ENCODE data around the gene CLIP2. TPM values are rescaled to one million over a fixed set of nuclear protein-coding genes. Genes with fewer than 3 reads are reported as not detected.
"Not testable (repeated sequence)": the region's sequence is repeated elsewhere in the genome, so short reads cannot be mapped to it uniquely, and the experiment has no call there.

The CLIP2 gene
- total and polyA plus RNA-seq, 2 of the 8 experiments (the other 6 are each of a cell fraction or from before 2014, with no cell fraction given): 8.3 to 41.5 TPM

GRCh38 chr7:74412603-74413002 is 123.4 kb downstream of the CLIP2 start (continued):
- no peak for TF ChIP-seq CTCF (IDR thresholded peaks at IDR 0.05; ENCODE audit: control extremely low read depth in 1 of 3, insufficient read depth in 1 of 3, low read depth in 1 of 3, low read length in 3 of 3)
- no peak for TF ChIP-seq KDM1A (IDR thresholded peaks at IDR 0.05; ENCODE audit: borderline replicate concordance, low read length)
- no peak for TF ChIP-seq JUND (IDR thresholded peaks at IDR 0.05; ENCODE audit: low read length)

DNA sequence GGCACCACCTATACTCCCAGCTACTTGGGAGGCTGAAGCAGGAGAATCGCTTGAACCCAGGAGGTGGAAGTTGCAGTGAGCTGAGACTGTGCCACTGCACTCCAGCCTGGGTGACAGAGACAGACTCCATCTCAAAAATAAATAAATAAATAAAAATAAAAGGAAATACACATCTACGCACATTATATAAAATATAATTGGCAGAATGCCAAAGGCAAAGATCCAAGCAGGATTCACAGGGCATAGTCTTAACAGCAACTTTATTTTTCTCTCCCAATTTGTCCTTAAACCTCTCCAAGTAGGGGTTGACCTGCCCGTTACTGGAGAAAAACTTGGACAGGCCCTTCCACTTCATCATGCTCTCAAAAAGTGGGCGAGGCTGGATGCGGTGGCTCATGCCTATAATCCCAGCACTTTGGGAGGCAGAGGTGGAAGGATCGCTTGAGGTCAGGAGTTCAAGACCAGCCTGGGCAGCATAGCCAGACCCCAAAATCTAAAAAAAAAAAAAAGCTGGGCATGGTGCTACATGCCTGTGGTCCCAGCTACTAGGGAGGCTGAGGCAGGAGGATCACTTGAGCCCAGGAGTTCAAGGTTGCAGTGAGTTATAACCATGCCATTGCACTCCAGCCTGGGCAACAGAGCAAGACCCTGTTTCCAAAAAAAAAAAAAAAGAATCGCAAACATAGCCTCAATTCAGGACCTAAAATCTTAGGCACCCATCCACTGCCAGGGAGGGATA is 125.6 kb downstream of the CLIP2 start:
- H3K56ac ChIP-seq (replicated peaks; ENCODE audit: insufficient read length, low read depth, low read length); H3K18ac ChIP-seq (ENCODE audit: extremely low read depth, low read length); H2AK5ac ChIP-seq (ENCODE audit: low read depth, low read length); H2BK120ac ChIP-seq (replicated peaks; ENCODE audit: low read depth, low read length); H3K79me2 ChIP-seq (ENCODE audit: control insufficient read depth in 1 of 2, insufficient read depth in 2 of 2, low read length in 2 of 2); H2BK5ac ChIP-seq (ENCODE audit: low read depth, low read length); H2BK20ac ChIP-seq (ENCODE audit: low read length); H3K9ac ChIP-seq (replicated peaks in 1 of 4; ENCODE audit: extremely low read depth in 1 of 4, low read depth in 3 of 4, low read length in 3 of 4); H3K4me3 ChIP-seq (ENCODE audit: extremely low read depth in 1 of 4, insufficient read depth in 2 of 4, low read depth in 3 of 4, low read length in 4 of 4); H3K4ac ChIP-seq (replicated peaks; ENCODE audit: insufficient read length, low read depth, low read length); H3K23me2 ChIP-seq (ENCODE audit: low read depth, low read length); H3K23ac ChIP-seq (ENCODE audit: insufficient read length); DNase-seq (ENCODE audit: low read depth in 1 of 2, low spot score in 2 of 2); H4K8ac ChIP-seq (ENCODE audit: extremely low read depth, insufficient read depth, low read length); H4K5ac ChIP-seq (ENCODE audit: insufficient read length, low read depth, low read length); H3K27me3 ChIP-seq (replicated peaks in 1 of 4; ENCODE audit: control insufficient read depth in 3 of 4, extremely low read depth in 1 of 4, insufficient read depth in 3 of 4, low read length in 3 of 4); H3K36me3 ChIP-seq (ENCODE audit: control insufficient read depth in 2 of 4, insufficient read depth in 4 of 4, low read length in 3 of 4); H3K14ac ChIP-seq (ENCODE audit: insufficient read length); H2AFZ ChIP-seq (ENCODE audit: low read length); H4K91ac ChIP-seq (replicated peaks; ENCODE audit: insufficient read length, low read length); H3K4me2 ChIP-seq (ENCODE audit: insufficient read depth in 1 of 2, low read depth in 2 of 2, low read length in 2 of 2); FAIRE-seq; H3K79me1 ChIP-seq (ENCODE audit: low read depth, low read length); H2BK12ac ChIP-seq (ENCODE audit: low read depth, low read length); H4K20me1 ChIP-seq (replicated peaks in 1 of 2; ENCODE audit: control insufficient read depth in 1 of 2, insufficient read depth in 2 of 2, low read length in 2 of 2); H3K27ac ChIP-seq (ENCODE audit: low read depth, low read length); POLR2A ChIA-PET (ENCODE audit: partially characterized antibody); H3K9me3 ChIP-seq (ENCODE audit: insufficient read depth in 2 of 2, low read depth in 1 of 2, low read length in 1 of 2); H3K4me1 ChIP-seq (replicated peaks in 1 of 4; ENCODE audit: control insufficient read depth in 3 of 4, insufficient read depth in 4 of 4, low read length in 3 of 4); H2BK15ac ChIP-seq (ENCODE audit: low read length): not testable (repeated sequence)
- WGBS, 2 experiments (ENCODE audit: extremely low coverage in 1 of 2, insufficient coverage in 1 of 2, insufficient read length in 1 of 2, insufficient replicate concordance in 2 of 2, low coverage in 1 of 2, low lambda C conversion rate in 2 of 2, missing lambda C conversion rate in 1 of 2): 83% methylated on average over 6 of the region's 7 CpGs; no CpG with 5 or more reads in 1 of the 2 experiments
- CTCF ChIA-PET (ENCODE audit: partially characterized antibody): interaction anchor here (1.0 to 5.1 kb wide), 4 partner anchors 13 to 213 kb away, joined by 3 to 30 read pairs (median 4); no protein-coding TSS in a partner anchor
